Suprapubic skin (tissue), 4 donors: Measurements from ENCODE around the gene RNF26. TPM values are rescaled to one million over a fixed set of nuclear protein-coding genes. Genes with fewer than 3 reads are reported as not detected.
A peak's percentile ranks its signal among the peaks of the same experiment; 100 is the strongest.

Experiments
- DNase-seq, 2 donors: peaks; one replicate each; pipeline ENCODE4 v3.0.0-alpha.2; 2019; ENCODE audit warnings: low spot score in 2 of 2
- H3K27ac ChIP-seq: fragments of 200-600 bp; sonication (generic); one replicate; pipeline ENCODE4 v1.5.1; 2019
- H3K27me3 ChIP-seq: fragments of 200-600 bp; sonication (generic); one replicate; pipeline ENCODE4 v1.5.1; 2019
- H3K36me3 ChIP-seq: fragments of 200-600 bp; sonication (generic); one replicate; pipeline ENCODE4 v1.5.1; 2019
- H3K4me1 ChIP-seq: fragments of 200-600 bp; sonication (generic); one replicate; pipeline ENCODE4 v1.5.1; 2019
- H3K4me3 ChIP-seq: fragments of 200-600 bp; sonication (generic); one replicate; pipeline ENCODE4 v1.5.1; 2019; ENCODE audit warnings: mild to moderate bottlenecking
- H3K9me3 ChIP-seq: fragments of 200-600 bp; sonication (generic); one replicate; pipeline ENCODE4 v1.5.1; 2019
- CTCF ChIP-seq, 2 donors: fragments of 200-600 bp in 1 of 2; fragments of 450-650 bp in 1 of 2; sonication (generic) in 1 of 2; IDR thresholded peaks; one replicate each; pipeline ENCODE4 v1.5.1; 2016 to 2019; ENCODE audit warnings: antibody characterized with exemption in 2 of 2, mild to moderate bottlenecking in 1 of 2, moderate library complexity in 1 of 2
- EP300 ChIP-seq: sonication (generic); formaldehyde crosslinking; IDR thresholded peaks from one replicate; pipeline ENCODE4 v1.6.1; 2017; ENCODE audit warnings: antibody characterized with exemption
- POLR2A ChIP-seq, 2 donors: fragments of 450-650 bp; IDR thresholded peaks; one replicate each; pipeline ENCODE4 v1.6.1; 2017; ENCODE audit warnings: antibody characterized with exemption in 2 of 2, mild to moderate bottlenecking in 2 of 2, moderate library complexity in 2 of 2
- POLR2AphosphoS5 ChIP-seq, 3 donors: sonication (generic); formaldehyde crosslinking; IDR thresholded peaks; one replicate each; pipeline ENCODE4 v1.6.1; 2017; ENCODE audit warnings: antibody characterized with exemption in 3 of 3
- WGBS: methylation state at CpG from one replicate; pipeline ENCODE4 v1.1.5; 2018; 5-methylcytosine and 5-hydroxymethylcytosine counted together
- total RNA-seq, 4 donors: library from RNA; depleted of rRNA; stranded (reverse); fragments of >200 nt; gene quantifications; one replicate each; pipeline ENCODE4 v1.1.0, GENCODE V29; 2016

RNF26 gene
- total RNA-seq, 4 donors from 2014 or later: 13.3 to 21.4 (median 15.4) TPM

- H3K9me3 ChIP-seq: no peaks in the 10 kb centered on the region
- H3K27ac ChIP-seq: peak overlapping the region; percentile 75
- H3K27me3 ChIP-seq: no peaks in the 10 kb centered on the region
- no peaks in the 10 kb centered on the region for H3K36me3 ChIP-seq
- peaks cover 17% of the 10 kb centered on the region for H3K4me1 ChIP-seq
- H3K4me3 ChIP-seq: no peak overlapping the region
- DNase-seq: no peak
- WGBS: 67% methylated on average over 14 of the region's 16 CpGs
- TF ChIP-seq EP300 (no peak), POLR2AphosphoS5 (IDR thresholded peaks at IDR 0.05) (no peak), POLR2A (IDR thresholded peaks at IDR 0.05) (no peak), CTCF (IDR thresholded peaks at IDR 0.05) (no peak)
These were observed 13.7 kb downstream of the RNF26 start for GRCh38 chr11:119347940-119348605.

GRCh38 chr11:119350302-119350701, 16.0 kb downstream of the RNF26 start:
- H3K27ac ChIP-seq: no peak overlapping the region
- no peaks in the 10 kb centered on the region for H3K36me3 ChIP-seq
- H3K9me3 ChIP-seq: no peaks in the 10 kb centered on the region
- peak in 1 of 2 donors; percentile 48 for DNase-seq
- no peak overlapping the region for H3K4me3 ChIP-seq
- H3K4me1 ChIP-seq: peaks cover 23% of the 10 kb centered on the region
- no peaks in the 10 kb centered on the region for H3K27me3 ChIP-seq
- TF ChIP-seq CTCF (IDR thresholded peaks at IDR 0.05) (no peak), EP300 (no peak), POLR2A (IDR thresholded peaks at IDR 0.05) (no peak), POLR2AphosphoS5 (IDR thresholded peaks at IDR 0.05) (no peak)
- WGBS: 73% methylated on average over 5 of the region's 6 CpGs

GRCh38 chr11:119351232-119351631, 16.9 kb downstream of the RNF26 start:
- Histone ChIP-seq H3K27ac (no peak overlapping the region), H3K4me1 (peaks cover 25% of the 10 kb centered on the region), H3K27me3 (no peaks in the 10 kb centered on the region), H3K36me3 (no peaks in the 10 kb centered on the region), H3K4me3 (no peak overlapping the region), H3K9me3 (no peaks in the 10 kb centered on the region)
- TF ChIP-seq POLR2A (IDR thresholded peaks at IDR 0.05) (no peak), EP300 (no peak), POLR2AphosphoS5 (IDR thresholded peaks at IDR 0.05) (no peak), CTCF (IDR thresholded peaks at IDR 0.05) (no peak)
- WGBS: 80% methylated on average over 2 of the region's 2 CpGs
- DNase-seq: no peak

- no peak for TF ChIP-seq EP300
- TF ChIP-seq POLR2A (IDR thresholded peaks at IDR 0.05): no peak
- TF ChIP-seq CTCF (IDR thresholded peaks at IDR 0.05): no peak
- no peak for TF ChIP-seq POLR2AphosphoS5 (IDR thresholded peaks at IDR 0.05)
These were observed 18.5 kb downstream of the RNF26 start for GRCh38 chr11:119352857-119353260.

GRCh38 chr11:119355091-119355843, 20.9 kb downstream of the RNF26 start:
- DNase-seq: peak in 1 of 2 donors; percentile 37
- no peak overlapping the region for H3K27ac ChIP-seq
- H3K4me3 ChIP-seq: no peak overlapping the region
- TF ChIP-seq EP300 (no peak), POLR2A (IDR thresholded peaks at IDR 0.05) (no peak), POLR2AphosphoS5 (IDR thresholded peaks at IDR 0.05) (no peak), CTCF (IDR thresholded peaks at IDR 0.05) (no peak)
- WGBS: 67% methylated on average over 9 of the region's 9 CpGs
- no peaks in the 10 kb centered on the region for H3K36me3 ChIP-seq
- peaks cover 22% of the 10 kb centered on the region for H3K4me1 ChIP-seq
- H3K27me3 ChIP-seq: no peaks in the 10 kb centered on the region
- no peaks in the 10 kb centered on the region for H3K9me3 ChIP-seq

More at GRCh38 chr11:119352857-119353260, 18.5 kb downstream of the RNF26 start:
- 39% methylated on average over 4 of the region's 4 CpGs for WGBS
- H3K27me3 ChIP-seq: no peaks in the 10 kb centered on the region
- no peak overlapping the region for H3K27ac ChIP-seq
- no peaks in the 10 kb centered on the region for H3K9me3 ChIP-seq
- no peak overlapping the region for H3K4me3 ChIP-seq
- peaks cover 22% of the 10 kb centered on the region for H3K4me1 ChIP-seq
- peak in 1 of 2 donors; percentile 64 for DNase-seq
- H3K36me3 ChIP-seq: no peaks in the 10 kb centered on the region
